ENCODE results near the gene SETBP1.

The SETBP1 gene

DNA sequence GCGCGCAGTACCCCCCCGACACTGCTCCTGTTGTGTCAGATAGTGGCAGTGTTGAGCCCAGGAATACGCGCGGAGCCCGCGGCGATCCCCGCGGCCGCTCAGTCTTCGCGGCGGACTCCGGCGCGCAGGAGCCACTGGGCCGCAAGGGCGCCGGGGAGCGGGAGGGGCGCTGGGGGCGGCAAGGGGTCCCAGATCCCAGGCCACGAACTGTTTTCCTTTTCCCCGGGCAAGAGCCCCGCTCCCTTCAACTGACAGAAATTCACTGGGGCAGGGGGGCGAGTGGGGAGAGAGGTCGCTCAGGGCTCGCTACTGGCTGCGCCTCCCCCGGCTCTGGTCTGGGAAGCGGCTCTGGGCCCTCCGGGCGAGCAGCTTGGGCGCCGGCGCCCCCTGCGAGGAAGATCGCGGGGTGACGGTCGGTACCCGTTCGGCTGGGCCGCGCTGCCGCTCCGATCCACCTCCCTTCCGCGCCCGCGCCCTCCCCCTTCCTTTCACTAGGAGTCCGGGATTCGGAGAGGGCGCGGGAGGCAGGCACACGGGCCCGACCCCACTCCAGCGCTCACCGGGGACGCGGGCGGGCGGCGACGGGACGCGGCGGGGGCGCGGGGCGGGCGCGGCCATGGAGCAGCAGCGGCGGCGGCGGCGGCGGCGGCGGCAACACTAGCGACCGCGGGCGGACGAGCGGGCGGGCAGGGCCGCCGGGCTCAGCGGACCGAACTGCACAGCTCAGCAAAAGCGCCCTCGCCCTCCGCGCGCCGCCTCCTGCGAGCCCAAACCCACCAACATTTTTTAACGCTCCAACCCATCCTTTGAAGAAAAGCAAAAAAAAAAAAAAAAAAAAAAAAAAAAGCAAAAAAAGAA lies 1.4 kb upstream of the SETBP1 start:
- DNase-seq (ENCODE audit: low spot score): peak; percentile 88

- peak; percentile 65 for DNase-seq (ENCODE audit: low spot score)
Measured at GRCh38 chr18:44679914-44680272, 795 bp upstream of the SETBP1 start.

- no peak for DNase-seq (ENCODE audit: low spot score)
Measured at GRCh38 chr18:44681076-44681970, 635 bp downstream of the SETBP1 start.

DNA sequence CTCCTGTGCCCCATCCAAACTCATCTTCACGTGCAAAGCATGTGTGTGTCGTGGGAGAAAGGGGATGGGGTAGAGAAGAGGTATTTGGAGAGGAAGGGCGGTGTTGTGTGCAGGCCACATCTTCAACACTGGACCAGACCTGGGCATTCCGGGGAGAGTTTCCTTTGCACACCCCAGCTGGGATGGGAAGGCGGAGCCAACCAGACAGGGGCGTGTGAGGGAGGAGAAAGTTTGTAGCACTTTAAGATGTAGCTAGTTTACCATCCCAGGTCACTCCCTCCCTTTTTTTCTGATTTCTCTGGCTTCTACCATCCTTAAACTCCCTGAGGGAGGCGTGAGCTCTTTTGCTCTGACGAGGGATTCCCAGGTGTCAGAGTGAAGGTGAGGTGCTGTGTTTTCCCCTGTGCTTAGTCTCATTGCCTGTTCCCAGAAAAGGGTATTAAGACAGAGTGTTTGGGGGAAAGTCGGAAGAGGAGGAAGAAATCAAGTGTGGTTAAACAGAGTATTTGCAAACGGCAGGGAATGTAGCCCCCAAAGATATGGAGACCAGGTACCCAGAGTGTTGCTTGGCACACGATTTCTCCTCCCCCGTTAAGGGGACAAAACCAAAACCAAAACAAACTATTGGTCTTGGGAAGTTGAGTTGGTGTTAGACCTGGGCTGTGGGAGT lies 1.6 kb downstream of the SETBP1 start:
- DNase-seq (ENCODE audit: low spot score): peak; percentile 54

DNA sequence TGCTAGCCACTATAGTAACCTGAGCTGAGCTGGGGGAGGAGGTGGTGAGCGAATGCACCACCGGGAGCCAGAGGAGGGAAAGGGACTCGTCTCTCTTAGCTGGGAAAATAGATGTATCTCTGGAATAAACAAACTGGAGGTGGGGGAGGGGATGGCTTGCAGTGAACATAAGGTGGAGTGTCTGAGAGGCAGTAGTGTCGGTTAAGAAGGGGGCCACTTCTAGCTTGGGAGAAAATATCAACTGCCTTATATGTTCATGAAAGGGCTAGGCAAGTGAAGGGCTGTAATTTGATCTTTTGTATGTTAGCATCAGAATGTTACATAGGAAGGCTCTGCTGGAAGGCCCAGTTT lies 2.2 kb downstream of the SETBP1 start:
- peak; percentile 54 for DNase-seq (ENCODE audit: low spot score)

GRCh38 chr18:44683556-44683955 lies 2.9 kb downstream of the SETBP1 start:
- DNase-seq (ENCODE audit: low spot score): no peak

GRCh38 chr18:44685296-44685695 lies 4.6 kb downstream of the SETBP1 start:
- DNase-seq (ENCODE audit: low spot score): no peak

- no peak for DNase-seq (ENCODE audit: low spot score)
Measured at GRCh38 chr18:44686156-44686555, 5.5 kb downstream of the SETBP1 start.

DNA sequence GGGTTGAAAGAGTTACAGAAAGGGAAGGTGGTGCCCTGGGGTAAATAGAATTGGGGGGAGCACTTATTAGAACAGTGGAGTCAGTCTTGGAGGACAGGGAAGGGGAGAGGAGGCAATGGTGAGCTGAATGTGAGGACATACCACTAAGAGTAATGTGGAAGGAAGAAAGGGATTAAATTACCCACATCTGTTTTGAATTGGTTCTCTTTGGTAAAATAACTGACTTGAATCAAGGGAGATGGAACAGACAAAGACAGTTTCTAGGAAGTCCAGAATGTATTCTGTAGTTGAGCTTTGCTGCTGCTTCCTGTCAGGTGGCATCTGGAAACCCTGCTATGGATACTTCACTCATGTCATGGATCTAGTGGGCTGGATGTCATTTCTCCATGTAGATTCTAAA lies 6.7 kb downstream of the SETBP1 start:
- DNase-seq (ENCODE audit: low spot score): no peak

GRCh38 chr18:44689736-44690135 lies 9.0 kb downstream of the SETBP1 start:
- DNase-seq (ENCODE audit: low spot score): no peak

GRCh38 chr18:44691148-44691925 lies 10.6 kb downstream of the SETBP1 start:
- peak; percentile 70 for DNase-seq (ENCODE audit: low spot score)

GRCh38 chr18:44693030-44693784 lies 12.5 kb downstream of the SETBP1 start:
- DNase-seq (ENCODE audit: low spot score): peak; percentile 97

- no peak for DNase-seq (ENCODE audit: low spot score)
Measured at GRCh38 chr18:44695503-44695902, 14.8 kb downstream of the SETBP1 start.

DNA sequence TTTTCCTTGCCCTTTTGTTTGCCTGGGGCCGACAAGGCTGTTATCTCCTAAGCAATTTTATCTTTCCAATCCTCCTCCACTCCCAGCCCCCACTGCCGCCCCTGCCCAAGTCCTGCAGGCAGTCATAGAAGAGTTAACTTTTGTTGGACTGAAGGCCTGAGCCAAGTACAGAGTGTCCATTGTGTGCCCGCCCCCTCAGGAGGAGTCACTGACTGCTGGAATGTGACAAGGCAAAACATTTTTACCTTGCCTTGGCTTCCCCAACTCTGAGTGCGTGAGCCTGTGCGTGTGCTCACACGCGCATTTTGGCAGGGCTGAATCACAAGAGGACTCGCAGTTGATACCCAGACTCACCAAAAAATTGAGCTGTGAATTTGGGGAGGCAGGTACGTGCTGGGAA lies 16.2 kb downstream of the SETBP1 start:
- peak; percentile 71 for DNase-seq (ENCODE audit: low spot score)

GRCh38 chr18:44697315-44697714 lies 16.6 kb downstream of the SETBP1 start:
- no peak for DNase-seq (ENCODE audit: low spot score)

GRCh38 chr18:44698518-44698917 lies 17.8 kb downstream of the SETBP1 start:
- DNase-seq (ENCODE audit: low spot score): no peak

GRCh38 chr18:44699572-44700261 lies 19.0 kb downstream of the SETBP1 start:
- DNase-seq (ENCODE audit: low spot score): no peak

- peak; percentile 73 for DNase-seq (ENCODE audit: low spot score)
Measured at GRCh38 chr18:44700652-44701051, 20.0 kb downstream of the SETBP1 start.

GRCh38 chr18:44701227-44701626 lies 20.5 kb downstream of the SETBP1 start:
- no peak for DNase-seq (ENCODE audit: low spot score)

DNA sequence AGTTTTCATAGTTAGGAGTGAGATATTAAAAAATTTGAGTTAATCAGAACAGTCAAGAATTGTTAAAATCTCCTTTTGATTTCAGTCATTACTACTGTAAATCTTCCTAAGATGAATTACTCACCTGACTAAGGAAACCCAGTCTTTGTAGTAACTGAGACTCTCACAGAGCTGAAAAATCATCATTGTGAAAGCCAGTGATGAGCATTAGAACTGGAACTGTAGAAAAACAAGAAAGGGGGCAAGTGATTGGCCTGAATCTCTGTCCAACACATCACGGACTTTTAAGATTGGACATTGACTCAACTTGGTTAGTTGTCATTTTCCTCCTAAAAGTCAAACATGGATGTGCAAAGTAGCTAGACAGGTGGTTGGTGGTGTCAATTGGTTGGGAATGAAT lies 21.9 kb downstream of the SETBP1 start:
- DNase-seq (ENCODE audit: low spot score): no peak
